ENCODE data around the gene ERC2.

Gene ERC2

GRCh38 chr3:56423661-56424099 lies 44.6 kb downstream of the ERC2 start:
- Histone ChIP-seq H3K4me1 (ENCODE audit: insufficient read depth, low read length, severe bottlenecking) (no peaks in the 10 kb centered on the region), H3K4me3 (ENCODE audit: low read depth, low read length, poor library complexity, severe bottlenecking) (no peak overlapping the region), H3F3A (ENCODE audit: insufficient read depth, low read length) (no peaks in the 10 kb centered on the region), H3K9ac (ENCODE audit: low read length) (no peak overlapping the region), H3K9me2 (ENCODE audit: low read depth, low read length) (no peaks in the 10 kb centered on the region), H3K9me3 (ENCODE audit: low read length) (no peaks in the 10 kb centered on the region), H4K20me1 (ENCODE audit: insufficient read depth, low read length) (no peaks in the 10 kb centered on the region), H3K79me2 (ENCODE audit: insufficient read depth, low read length) (no peaks in the 10 kb centered on the region), H2AFZ (ENCODE audit: low read length) (no peak overlapping the region), H3K4me2 (ENCODE audit: low read length) (no peak overlapping the region), H3K36me3 (ENCODE audit: insufficient read depth, low read length) (no peaks in the 10 kb centered on the region), H3K27me3 (ENCODE audit: insufficient read depth, low read length) (no peaks in the 10 kb centered on the region), H3K27ac (ENCODE audit: low read depth, low read length, poor library complexity, severe bottlenecking) (peak overlapping the region; percentile 68)
- TF ChIP-seq EZH2 (IDR thresholded peaks at IDR 0.05; ENCODE audit: borderline replicate concordance, low read length) (no peak), CTCF (IDR thresholded peaks at IDR 0.05; ENCODE audit: low read length) (no peak)

- peak overlapping the region; percentile 68 for H3K27ac ChIP-seq (ENCODE audit: low read depth, low read length, poor library complexity, severe bottlenecking)
- H3K9ac ChIP-seq (ENCODE audit: low read length): no peak overlapping the region
- H3K36me3 ChIP-seq (ENCODE audit: insufficient read depth, low read length): no peaks in the 10 kb centered on the region
- H3K4me1 ChIP-seq (ENCODE audit: insufficient read depth, low read length, severe bottlenecking): no peaks in the 10 kb centered on the region
- H3K4me2 ChIP-seq (ENCODE audit: low read length): no peak overlapping the region
- H3K4me3 ChIP-seq (ENCODE audit: low read depth, low read length, poor library complexity, severe bottlenecking): no peak overlapping the region
- no peaks in the 10 kb centered on the region for H3K9me3 ChIP-seq (ENCODE audit: low read length)
- H3K79me2 ChIP-seq (ENCODE audit: insufficient read depth, low read length): no peaks in the 10 kb centered on the region
- no peaks in the 10 kb centered on the region for H3F3A ChIP-seq (ENCODE audit: insufficient read depth, low read length)
- no peak for TF ChIP-seq CTCF (IDR thresholded peaks at IDR 0.05; ENCODE audit: low read length)
- H3K27me3 ChIP-seq (ENCODE audit: insufficient read depth, low read length): no peaks in the 10 kb centered on the region
- H3K9me2 ChIP-seq (ENCODE audit: low read depth, low read length): no peaks in the 10 kb centered on the region
- H2AFZ ChIP-seq (ENCODE audit: low read length): no peak overlapping the region
- H4K20me1 ChIP-seq (ENCODE audit: insufficient read depth, low read length): no peaks in the 10 kb centered on the region
These were observed 46.0 kb downstream of the ERC2 start for GRCh38 chr3:56422316-56422715.

- H3K4me2 ChIP-seq (ENCODE audit: low read length): no peak overlapping the region
- no peaks in the 10 kb centered on the region for H3F3A ChIP-seq (ENCODE audit: insufficient read depth, low read length)
- no peak overlapping the region for H2AFZ ChIP-seq (ENCODE audit: low read length)
- no peaks in the 10 kb centered on the region for H3K9me2 ChIP-seq (ENCODE audit: low read depth, low read length)
- H4K20me1 ChIP-seq (ENCODE audit: insufficient read depth, low read length): no peaks in the 10 kb centered on the region
- no peaks in the 10 kb centered on the region for H3K27me3 ChIP-seq (ENCODE audit: insufficient read depth, low read length)
- H3K9me3 ChIP-seq (ENCODE audit: low read length): no peaks in the 10 kb centered on the region
- H3K36me3 ChIP-seq (ENCODE audit: insufficient read depth, low read length): no peaks in the 10 kb centered on the region
- TF ChIP-seq CTCF (IDR thresholded peaks at IDR 0.05; ENCODE audit: low read length): no peak
- TF ChIP-seq EZH2 (IDR thresholded peaks at IDR 0.05; ENCODE audit: borderline replicate concordance, low read length): no peak
- H3K4me3 ChIP-seq (ENCODE audit: low read depth, low read length, poor library complexity, severe bottlenecking): no peak overlapping the region
- H3K9ac ChIP-seq (ENCODE audit: low read length): no peak overlapping the region
- H3K79me2 ChIP-seq (ENCODE audit: insufficient read depth, low read length): no peaks in the 10 kb centered on the region
- no peak overlapping the region for H3K27ac ChIP-seq (ENCODE audit: low read depth, low read length, poor library complexity, severe bottlenecking)
- H3K4me1 ChIP-seq (ENCODE audit: insufficient read depth, low read length, severe bottlenecking): no peaks in the 10 kb centered on the region
These were observed 47.1 kb downstream of the ERC2 start for GRCh38 chr3:56421205-56421604.
